GM03348 (cell line): ENCODE data around the gene SLC30A3.
A peak's percentile ranks its signal among the peaks of the same experiment; 100 is the strongest.

Experiments used
- DNase-seq: peaks from one replicate; pipeline ENCODE4 v3.0.0; 2012; ENCODE audit warnings: low spot score

SLC30A3 gene

DNA sequence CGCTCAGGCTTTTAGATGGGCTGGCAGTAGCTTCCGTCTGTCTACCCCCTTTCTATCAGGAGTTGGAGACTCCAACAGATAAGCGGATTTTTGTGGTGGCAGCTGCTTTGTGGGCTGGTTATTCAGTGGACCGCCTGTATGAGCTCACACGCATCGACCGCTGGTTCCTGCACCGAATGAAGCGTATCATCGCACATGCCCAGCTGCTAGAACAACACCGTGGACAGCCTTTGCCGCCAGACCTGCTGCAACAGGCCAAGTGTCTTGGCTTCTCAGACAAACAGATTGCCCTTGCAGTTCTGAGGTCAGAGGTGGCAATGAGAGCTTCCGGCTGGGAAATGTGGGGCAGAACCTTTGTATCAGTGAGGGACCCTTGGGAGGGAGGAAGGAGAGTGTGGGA, 30.9 kb downstream of the SLC30A3 start:
- DNase-seq: no peak

DNA sequence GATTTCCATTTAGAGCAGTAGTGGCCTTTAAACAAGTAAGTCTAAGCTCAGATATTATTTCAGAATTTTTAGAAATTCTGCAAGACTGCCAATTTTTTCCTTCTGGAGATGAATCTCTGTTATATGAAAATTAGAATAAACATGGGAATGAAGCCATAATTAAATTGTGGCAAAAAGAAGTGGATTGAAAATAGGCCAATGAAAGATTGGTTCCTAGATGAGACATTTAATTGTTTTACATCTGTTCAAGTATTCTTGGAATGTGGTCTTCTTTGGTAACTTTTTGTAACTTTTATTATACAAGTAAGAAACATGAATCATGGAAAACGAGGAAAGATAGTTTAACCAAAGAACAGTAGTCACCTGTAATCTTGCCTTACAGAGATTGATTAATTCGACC, 35.3 kb downstream of the SLC30A3 start:
- no peak for DNase-seq

DNA sequence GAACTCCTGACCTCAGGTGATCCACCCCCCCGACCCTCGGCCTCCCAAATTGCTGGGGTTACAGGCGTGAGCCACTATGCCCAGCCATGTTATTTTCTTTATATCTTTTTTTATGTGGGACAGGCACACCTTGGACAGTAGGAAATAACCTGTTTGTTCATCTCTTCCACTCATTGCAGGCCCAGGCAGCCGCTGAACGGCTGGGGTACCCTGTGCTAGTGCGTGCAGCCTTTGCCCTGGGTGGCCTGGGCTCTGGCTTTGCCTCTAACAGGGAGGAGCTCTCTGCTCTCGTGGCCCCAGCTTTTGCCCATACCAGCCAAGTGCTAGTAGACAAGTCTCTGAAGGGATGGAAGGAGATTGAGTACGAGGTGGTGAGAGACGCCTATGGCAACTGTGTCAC, 37.3 kb downstream of the SLC30A3 start:
- DNase-seq: no peak

DNA sequence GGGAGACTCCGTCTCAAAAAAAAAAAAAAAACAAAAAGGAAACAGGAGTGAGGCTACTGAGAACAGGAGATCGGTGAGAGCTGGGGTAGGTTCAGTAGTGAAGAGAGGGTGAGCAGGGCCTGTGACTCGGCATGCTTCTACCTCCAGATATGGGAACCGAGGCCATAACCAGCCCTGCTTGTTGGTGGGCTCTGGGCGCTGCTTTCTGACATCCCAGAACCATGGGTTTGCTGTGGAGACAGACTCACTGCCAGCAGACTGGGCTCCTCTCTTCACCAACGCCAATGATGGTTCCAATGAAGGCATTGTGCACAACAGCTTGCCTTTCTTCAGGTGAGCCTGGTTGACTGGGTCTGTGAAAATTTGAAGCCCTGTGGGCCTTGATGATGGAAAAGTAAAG, 39.4 kb downstream of the SLC30A3 start:
- DNase-seq: no peak

DNA sequence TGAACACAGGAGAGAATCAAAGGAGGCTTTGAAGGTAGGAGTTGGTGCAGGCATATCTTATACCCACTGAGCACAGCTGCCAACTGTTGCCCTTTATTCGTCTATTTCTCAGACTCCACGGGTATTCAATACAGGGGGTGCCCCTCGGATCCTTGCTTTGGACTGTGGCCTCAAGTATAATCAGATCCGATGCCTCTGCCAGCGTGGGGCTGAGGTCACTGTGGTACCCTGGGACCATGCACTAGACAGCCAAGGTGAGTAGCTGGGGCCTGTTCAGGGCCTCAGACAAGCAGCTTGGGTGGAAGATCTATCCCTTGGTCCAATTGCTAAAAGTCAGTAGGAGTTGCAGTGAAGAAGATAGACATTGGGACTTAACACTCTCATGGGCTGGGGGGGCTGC, 40.4 kb downstream of the SLC30A3 start:
- no peak for DNase-seq

DNA sequence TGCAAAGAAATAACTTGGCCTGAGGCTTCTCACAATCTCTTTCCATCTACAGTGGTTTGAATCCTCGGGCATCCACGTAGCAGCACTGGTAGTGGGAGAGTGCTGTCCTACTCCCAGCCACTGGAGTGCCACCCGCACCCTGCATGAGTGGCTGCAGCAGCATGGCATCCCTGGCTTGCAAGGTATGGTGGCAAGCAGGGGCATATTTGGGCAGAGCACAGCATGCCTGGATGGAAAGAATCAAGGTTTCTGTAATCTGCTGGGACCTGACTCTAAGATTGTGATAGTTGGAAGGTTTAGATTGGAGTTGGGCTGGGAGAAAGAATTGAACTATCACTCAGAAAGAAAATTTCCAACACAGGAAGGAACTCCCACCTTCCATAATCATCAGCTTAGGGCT, 41.7 kb downstream of the SLC30A3 start:
- DNase-seq: no peak

DNA sequence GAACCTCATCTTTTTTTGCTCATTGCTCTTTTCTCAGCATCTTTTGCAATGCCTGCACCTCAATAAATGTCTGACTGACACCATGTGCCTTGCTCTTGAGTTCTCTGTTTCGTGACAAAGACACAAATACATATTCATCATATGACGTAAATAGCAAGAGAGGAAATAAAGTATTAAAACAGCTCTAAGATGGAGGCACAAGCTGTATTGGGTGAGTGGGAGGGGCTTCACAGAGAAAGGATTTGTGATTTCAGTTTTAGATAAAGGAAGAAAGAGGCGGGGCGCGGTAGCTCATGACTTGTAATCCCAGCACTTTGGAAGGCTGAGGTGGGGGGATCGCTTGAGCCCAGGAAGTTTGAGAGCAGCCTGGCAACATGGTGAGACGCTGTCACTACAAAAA, 42.8 kb downstream of the SLC30A3 start:
- DNase-seq: no peak

DNA sequence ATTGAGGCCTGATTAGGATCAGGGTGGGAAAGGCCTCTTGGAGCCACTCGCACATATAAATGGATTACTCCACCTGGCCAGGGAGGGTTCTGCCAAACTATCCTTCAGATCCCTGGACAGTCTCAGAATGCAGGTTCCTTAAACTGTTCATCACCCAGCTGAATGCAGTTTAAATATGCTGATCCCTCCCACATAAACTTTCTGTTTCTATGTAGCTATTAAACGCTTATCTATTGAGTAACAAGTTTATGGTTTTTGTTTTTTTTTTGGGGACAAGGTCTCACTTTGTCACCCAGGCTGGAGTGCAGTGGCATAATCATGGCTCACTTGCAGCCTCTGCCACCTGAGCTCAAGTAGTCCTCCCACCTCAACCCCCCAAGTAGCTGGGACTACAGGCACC, 43.8 kb downstream of the SLC30A3 start:
- no peak for DNase-seq

DNA sequence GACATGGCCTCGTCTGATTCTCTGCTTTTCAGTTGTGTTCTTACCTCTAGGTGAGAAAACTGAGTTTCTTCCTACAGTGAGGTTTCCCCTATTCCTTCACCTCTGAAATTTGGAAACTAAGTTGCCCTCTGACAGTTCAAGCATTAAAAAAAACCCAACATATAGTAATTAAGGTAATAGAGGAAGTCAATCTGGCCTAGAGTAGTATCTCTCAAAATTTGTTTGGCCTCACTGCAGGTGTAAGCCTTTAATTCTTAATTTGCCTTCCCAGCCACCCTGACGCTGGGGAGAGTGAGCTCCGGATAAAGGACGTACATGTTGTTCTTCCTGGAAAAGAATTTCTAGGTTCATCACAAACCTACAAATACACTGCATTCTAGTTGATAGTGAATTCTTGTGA, 44.2 kb downstream of the SLC30A3 start:
- DNase-seq: no peak

DNA sequence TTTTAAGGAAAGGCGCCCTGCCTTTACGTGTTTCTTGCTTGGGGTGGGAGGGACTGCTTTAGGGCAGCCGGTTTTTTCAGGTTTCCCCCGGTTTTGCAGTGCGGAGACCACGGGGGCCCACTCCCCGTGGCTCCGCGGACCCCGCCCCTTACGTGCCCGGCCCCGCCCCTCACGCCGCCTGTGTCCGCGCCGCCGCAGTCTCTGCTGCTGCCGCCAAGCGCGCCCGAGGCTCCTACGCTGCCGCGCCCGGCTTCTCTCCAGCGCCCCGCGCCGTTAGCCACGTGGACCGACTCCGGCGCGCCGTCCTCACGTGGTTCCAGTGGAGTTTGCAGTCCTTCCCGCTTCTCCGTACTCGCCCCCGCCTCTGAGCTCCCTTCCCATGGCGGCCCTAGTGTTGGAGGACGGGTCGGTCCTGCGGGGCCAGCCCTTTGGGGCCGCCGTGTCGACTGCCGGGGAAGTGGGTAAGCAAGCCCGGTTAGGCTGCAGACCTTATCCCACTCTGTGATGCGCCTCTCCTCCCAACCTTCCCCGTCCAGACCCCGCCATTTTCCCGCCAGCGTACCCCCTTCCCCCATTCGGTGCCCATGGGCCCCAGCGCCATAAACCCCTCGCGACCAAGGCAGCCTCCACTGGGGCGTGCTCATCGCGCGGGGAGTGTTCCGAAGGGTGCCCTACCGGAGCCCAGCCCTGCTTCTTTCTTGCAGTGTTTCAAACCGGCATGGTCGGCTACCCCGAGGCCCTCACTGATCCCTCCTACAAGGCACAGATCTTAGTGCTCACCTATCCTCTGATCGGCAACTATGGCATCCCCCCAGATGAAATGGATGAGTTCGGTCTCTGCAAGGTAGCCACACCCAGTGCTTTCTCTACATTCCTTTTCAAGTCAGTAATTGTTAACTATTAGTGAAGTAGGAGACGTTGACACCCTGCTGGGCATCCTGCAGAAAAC, 45.4 kb downstream of the SLC30A3 start, which contains the start of gene CAD:
CAD (plus strand) TSS at position 197 of the 949 bp plus-strand sequence; CDS start at position 380, 183 bp downstream.
- DNase-seq: peak; percentile 97

DNA sequence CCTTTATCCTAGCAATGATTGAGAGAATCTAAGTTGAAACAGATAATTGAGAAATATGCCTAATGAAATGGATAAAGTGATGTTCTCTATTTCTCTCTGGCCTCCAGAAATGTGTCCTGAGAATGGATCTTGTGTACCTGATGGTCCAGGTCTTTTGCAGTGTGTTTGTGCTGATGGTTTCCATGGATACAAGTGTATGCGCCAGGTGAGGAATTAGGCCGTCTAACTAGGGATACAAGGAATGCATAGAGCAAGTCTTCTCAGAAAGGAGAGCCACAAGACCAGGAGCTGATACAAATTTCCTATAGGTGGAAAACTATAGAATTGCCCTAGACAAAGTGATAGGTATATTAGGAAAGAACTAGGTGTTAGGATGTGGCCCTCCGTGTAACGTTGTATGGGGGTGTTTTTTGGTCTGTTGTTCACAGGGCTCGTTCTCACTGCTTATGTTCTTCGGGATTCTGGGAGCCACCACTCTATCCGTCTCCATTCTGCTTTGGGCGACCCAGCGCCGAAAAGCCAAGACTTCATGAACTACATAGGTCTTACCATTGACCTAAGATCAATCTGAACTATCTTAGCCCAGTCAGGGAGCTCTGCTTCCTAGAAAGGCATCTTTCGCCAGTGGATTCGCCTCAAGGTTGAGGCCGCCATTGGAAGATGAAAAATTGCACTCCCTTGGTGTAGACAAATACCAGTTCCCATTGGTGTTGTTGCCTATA, 46.3 kb downstream of the SLC30A3 start:
- no peak for DNase-seq

DNA sequence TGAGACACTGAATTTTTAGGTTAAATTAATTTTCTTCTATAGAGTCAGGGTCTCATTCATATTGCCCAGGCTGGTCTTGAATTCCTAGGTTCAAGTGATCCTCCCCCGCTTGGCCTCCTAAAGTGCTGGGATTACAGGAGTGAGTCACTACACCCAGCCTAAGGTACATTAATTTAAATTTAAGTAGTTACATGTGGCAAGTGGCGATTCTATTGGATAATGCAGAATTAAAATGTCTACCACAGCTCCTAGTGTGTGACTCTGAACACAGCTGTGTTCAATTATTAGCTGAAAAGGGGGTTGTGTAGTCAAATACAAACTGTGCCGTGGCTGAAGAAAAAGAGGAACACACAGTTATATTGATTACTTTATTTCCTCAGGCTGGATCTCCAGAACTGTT, 47.9 kb downstream of the SLC30A3 start:
- no peak for DNase-seq

DNA sequence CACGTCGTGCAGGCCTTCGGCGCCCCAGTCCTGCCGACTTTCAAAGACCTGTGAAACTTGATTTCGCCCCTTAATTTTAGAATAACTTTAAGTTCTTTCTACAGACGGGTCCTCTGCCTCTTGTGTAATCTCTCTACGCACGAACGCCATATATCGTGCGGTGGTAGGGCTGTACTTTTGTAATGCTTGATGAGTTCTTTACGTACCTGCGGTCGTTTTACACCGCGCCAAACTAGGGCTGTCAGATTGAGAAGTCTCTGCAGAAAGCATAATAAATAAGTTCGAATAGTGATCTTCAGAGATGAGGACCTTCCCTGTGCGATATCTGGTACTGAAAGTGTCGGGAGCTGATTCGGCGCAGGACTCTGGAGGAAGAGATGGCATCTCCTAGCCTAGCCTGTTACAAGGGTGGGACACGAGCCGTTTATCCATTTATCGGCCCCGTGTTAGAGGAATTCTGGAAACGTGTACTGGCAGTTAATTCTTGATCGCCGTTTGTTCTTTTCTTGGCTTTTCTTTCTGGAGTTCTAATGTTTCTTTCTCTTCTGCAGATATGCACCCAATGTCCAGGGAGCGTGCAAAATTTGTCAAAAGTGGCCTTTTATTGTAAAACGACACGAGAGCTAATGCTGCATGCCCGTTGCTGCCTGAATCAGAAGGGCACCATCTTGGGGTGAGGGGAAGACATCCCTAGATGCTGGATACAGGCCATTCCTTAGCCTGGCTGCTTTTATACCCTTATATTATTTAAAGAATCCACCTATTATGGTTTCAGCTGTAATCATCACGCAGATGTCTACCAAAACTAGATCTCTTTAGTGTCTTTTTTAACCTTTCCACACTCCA, 50.0 kb downstream of the SLC30A3 start:
- DNase-seq: peak; percentile 27

DNA sequence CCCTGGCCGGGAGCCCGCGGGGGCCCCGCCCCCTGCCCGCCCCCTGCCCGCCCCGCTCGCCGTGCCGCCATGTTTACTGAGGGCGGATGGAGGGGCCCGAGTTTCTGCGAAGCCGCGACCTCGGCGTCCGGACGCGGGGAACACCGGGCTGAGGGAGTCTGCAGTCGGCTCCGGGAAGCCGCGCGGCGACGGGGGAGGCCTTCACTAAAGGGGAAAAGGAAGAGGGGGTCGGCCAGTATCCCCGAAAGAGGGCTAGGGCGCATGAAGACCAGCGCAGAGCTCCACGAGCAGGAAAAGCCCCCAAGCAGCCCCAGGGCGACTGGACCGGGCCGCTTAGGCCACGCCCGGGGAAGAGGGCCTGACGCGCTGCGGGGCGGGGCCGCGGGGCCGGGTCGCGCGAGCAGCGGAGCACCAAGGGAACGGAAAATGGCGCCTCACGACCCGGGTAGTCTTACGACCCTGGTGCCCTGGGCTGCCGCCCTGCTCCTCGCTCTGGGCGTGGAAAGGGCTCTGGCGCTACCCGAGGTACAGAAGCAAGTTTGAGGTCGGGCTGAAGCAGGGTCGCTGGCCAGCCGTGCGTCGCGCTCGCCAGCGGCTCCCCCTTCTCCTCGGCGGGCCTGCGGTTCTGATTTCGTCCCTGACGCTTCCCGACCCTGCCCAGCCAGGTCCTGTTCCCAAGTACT, 50.8 kb downstream of the SLC30A3 start, which contains the start of the genes ATRAID and SLC5A6:
ATRAID (plus strand) TSS at position 99 of the 683 bp plus-strand sequence; CDS start at position 427, 328 bp downstream.
SLC5A6 (minus strand) TSS at position 326 of the 683 bp plus-strand sequence. CDS start 4,618 bp downstream, outside the sequence.
- DNase-seq: peak; percentile 98

DNA sequence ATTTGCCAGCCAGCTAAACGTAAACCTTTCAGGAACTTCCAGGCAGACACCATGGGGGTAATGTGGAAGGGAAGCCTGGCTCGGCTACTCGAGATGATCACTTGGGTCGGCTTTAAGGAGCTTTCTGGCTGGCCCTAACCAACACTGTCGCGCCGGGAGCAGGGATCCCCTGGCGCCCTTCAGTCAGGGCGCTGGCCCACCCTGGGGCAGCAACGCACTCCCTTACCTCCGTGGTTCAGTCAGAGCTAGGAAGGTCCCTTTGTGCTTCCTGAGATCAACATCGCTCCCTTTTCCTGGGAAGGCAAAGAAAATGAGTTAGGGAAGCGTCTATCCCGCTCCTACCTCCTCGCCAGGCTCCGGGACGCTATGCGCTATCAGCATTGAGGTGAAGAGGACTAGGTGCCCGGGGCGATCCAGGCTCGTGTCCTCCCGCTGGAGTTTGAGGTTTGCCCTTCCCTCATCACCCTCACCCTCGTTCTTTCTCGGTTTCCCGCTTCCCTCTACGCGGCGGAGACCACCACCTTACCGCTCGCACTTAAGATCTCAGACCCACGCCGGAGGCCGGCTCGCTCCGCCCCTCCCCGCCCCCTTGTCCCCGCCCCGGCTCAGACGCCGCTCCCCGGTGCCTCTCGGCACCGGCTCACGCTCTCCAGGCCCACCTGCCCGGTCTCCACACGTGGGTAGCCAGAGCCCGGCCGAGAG, 51.5 kb downstream of the SLC30A3 start:
- DNase-seq: no peak

DNA sequence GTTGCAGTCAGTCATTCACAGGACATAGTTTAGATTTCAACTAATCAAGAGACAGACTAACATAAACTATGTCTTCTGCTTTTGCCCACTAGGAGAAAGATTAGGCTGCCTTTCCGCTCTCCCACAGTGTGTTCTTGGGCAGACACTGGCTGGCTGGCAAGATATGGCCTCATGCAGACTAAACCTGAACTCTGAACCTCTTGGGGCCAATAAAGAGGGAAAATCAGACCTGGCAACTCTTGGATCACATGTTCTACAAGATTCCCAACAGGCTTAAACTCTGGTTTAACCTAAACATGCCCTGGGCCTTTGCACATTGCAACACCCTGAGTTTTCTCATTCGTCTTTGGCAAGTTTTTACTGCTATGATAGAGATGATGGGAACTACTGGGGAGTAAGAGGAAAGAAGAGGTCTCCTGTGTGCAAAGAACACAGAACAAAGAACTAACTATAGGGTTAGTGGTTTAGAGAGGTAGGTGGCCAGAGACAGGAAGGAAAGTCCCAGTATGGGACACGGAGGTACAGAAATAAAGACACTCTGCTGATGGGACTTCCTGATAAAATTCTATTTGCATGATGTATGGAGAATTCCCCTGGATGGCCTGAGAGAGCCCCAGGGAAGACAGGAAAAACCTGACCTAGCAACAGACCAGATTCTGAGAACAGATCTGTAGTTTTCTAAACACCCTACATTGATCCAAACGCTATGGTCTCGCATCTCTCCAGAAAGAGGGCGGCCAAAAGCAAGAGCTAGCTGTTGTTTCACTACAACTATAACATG, 53.0 kb downstream of the SLC30A3 start:
- DNase-seq: no peak

DNA sequence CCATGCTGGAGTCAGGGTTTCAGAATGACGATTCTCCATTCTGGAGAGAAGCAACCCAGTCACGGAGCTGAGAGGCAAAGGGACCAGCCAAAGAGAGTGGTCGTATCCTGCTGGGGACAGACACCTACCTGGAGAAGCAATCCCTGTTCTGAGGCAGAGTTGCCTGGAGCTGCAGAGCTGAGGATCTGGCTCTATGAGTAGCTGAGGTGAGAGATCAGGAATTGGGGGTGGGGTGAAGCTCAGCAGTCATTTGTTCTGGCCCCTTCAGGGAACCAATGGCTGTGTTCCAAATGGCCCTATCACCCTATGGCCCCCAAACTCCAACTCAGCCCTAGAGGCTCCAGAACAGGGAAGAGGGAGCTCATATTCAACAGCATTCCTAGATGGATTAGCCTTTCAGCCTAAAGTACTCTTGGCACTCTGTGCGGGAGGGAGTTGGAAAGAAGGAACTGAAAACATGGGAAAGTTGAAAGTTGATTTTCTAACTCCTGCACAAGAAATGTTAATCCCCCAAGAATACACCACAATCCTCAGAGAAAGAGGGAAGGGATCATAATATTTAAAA, 54.3 kb downstream of the SLC30A3 start:
- DNase-seq: no peak

DNA sequence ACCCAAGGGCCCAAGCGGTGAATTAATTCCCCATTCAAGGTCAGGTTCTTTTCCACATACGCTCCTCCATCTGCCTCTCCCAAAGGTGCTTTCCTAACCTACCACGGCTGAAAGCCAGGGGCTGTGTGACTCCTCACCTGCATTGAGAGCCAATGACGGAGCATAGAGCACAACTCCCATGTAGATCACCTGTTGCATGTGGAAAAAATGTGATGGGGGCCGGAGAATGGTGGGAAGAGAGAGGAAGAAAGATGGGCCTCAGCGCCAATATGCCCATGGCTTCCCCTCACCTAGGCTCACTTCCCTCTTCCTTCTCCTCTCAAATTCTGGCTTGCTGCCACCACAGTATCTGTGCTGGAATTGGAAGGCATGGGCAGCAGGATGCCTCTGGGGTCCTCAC, 56.5 kb downstream of the SLC30A3 start:
- DNase-seq: no peak

DNA sequence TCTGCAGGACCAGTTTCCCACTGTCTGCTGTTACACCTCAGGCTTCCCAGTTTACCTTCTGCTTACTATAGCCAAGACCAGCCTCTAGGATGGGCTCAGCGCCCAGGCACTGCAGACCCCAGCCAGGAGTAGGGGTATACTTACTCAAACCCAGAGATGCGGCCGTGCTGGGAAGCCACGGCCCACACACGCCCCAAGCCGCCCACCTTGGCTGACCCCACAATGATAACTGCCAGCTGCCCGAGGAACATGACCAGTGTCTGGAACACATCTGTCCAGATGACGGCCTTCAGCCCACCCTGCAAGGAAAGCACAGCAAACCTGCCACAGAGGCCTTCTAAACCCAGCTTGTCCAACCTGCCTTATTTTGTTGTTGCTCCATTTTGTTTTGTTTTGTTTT, 57.6 kb downstream of the SLC30A3 start:
- DNase-seq: no peak

DNA sequence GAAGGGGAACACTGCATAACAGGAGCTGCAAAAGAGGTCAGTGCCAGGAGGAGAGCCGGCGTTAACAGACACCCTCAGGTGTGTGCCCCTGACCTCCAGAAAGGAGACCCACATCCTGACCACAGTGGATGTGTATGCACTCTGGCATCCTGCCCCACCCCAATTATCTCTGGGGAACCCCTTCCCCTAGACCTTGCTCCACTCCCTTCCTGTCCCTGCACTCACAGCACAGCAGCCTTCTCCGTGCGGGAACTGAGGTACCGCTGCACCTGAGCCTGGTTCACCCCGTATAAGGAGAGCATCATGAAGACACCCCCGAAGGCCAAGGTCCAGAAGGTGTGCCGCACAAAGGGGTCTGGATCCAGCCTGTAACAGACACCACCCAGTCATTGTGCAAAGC, 58.3 kb downstream of the SLC30A3 start:
- no peak for DNase-seq
